ENCODE data around the gene RASA3. TPM values are rescaled to one million over a fixed set of nuclear protein-coding genes. Genes with fewer than 3 reads are reported as not detected.

The RASA3 gene
- total and polyA plus RNA-seq, 2 of the 4 experiments (the other 2 are of a cell fraction) = 21.0 to 31.4 TPM

DNA sequence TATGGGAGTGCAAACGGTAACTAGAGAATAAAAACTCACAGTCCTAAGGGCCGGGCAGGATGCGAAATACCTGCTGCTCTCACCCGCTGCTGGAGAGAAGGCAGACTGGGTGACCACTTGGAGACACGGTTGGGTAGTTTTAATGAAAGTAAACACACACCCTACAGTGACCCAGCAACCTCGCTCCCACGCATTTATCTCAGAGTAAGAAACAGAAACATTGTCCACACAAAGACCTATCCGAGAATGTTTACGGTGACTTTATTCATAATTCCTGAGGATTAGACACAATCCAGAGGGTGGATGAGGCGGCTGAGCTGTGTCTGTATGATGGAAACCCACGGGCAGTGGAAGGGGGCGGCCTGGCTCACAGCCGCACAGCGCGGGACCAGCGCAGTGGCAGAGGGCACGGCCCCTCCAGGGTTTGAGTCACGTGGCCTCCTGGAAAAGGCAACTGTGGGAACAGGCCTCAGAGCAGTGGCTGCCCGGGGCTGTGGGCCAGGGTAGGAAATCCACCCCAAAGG lies 85.0 kb downstream of the RASA3 start:
- H3K27ac ChIP-seq (ENCODE audit: insufficient read depth, low read length) = no peak overlapping the region
- CTCF ChIA-PET = no interaction called here
- peak; percentile 43 for DNase-seq

More for the DNA sequence above, 85.0 kb downstream of the RASA3 start:
- H2BK15ac ChIP-seq (ENCODE audit: low read depth, low read length) = no peak overlapping the region
- no peaks in the 10 kb centered on the region for H3K27me3 ChIP-seq (ENCODE audit: control insufficient read depth, insufficient read depth, low read length)
- no peak overlapping the region for H3K9ac ChIP-seq (ENCODE audit: low read depth, low read length)
- H4K20me1 ChIP-seq (ENCODE audit: insufficient read depth, low read length) = peaks cover 51% of the 10 kb centered on the region
- H4K8ac ChIP-seq (ENCODE audit: low read depth in 2 of 2, low read length in 2 of 2) = no peak overlapping the region
- H4K5ac ChIP-seq (ENCODE audit: low read depth, low read length) = no peak overlapping the region; the same call in 1 of the 2 replicates
- dilution Hi-C loops (cut with HindIII; ENCODE audit: low sequenced_read_pairs, unreplicated experiment) = no loop called here
- H2AK5ac ChIP-seq (ENCODE audit: low read depth, low read length) = peak overlapping the region; percentile 20; the same call in 1 of the 2 replicates
- 0 out of 2 replicates have a peak overlapping the region, but pooled peaks have one; percentile 31 for H3K23ac ChIP-seq (ENCODE audit: low read depth, low read length)
- TF ChIP-seq, protein P1, sequence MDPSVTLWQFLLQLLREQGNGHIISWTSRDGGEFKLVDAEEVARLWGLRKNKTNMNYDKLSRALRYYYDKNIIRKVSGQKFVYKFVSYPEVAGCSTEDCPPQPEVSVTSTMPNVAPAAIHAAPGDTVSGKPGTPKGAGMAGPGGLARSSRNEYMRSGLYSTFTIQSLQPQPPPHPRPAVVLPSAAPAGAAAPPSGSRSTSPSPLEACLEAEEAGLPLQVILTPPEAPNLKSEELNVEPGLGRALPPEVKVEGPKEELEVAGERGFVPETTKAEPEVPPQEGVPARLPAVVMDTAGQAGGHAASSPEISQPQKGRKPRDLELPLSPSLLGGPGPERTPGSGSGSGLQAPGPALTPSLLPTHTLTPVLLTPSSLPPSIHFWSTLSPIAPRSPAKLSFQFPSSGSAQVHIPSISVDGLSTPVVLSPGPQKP (IDR thresholded peaks at IDR 0.05; ENCODE audit: borderline replicate concordance, low read depth, low read length) = no peak
- no peak for TF ChIP-seq BHLHE40 (IDR thresholded peaks at IDR 0.05; ENCODE audit: low read depth, low read length)
- TF ChIP-seq RAD21 (IDR thresholded peaks at IDR 0.05; ENCODE audit: low read length) = no peak
- no peak for TF ChIP-seq MXI1 (IDR thresholded peaks at IDR 0.05; ENCODE audit: borderline replicate concordance, low read depth, low read length)
- TF ChIP-seq CEBPB (IDR thresholded peaks at IDR 0.05; ENCODE audit: low read depth, low read length) = no peak
- TF ChIP-seq, protein P2, sequence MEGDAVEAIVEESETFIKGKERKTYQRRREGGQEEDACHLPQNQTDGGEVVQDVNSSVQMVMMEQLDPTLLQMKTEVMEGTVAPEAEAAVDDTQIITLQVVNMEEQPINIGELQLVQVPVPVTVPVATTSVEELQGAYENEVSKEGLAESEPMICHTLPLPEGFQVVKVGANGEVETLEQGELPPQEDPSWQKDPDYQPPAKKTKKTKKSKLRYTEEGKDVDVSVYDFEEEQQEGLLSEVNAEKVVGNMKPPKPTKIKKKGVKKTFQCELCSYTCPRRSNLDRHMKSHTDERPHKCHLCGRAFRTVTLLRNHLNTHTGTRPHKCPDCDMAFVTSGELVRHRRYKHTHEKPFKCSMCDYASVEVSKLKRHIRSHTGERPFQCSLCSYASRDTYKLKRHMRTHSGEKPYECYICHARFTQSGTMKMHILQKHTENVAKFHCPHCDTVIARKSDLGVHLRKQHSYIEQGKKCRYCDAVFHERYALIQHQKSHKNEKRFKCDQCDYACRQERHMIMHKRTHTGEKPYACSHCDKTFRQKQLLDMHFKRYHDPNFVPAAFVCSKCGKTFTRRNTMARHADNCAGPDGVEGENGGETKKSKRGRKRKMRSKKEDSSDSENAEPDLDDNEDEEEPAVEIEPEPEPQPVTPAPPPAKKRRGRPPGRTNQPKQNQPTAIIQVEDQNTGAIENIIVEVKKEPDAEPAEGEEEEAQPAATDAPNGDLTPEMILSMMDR (conservative IDR thresholded peaks at IDR 0.05; ENCODE audit: low read depth, low read length) = no peak
- TF ChIP-seq MAFK (IDR thresholded peaks at IDR 0.05; ENCODE audit: low read depth, low read length) = no peak
- no peak for TF ChIP-seq FOS (IDR thresholded peaks at IDR 0.05; ENCODE audit: low read depth, low read length)
- TF ChIP-seq NFE2L2 (IDR thresholded peaks at IDR 0.05; ENCODE audit: low read depth, low read length) = no peak
- TF ChIP-seq CHD1 (IDR thresholded peaks at IDR 0.05; ENCODE audit: low read depth, low read length) = no peak
- TF ChIP-seq RFX5 (IDR thresholded peaks at IDR 0.05; ENCODE audit: low read depth, low read length) = no peak
- TF ChIP-seq RCOR1 (IDR thresholded peaks at IDR 0.05; ENCODE audit: insufficient replicate concordance, low read length) = no peak
- no peak for TF ChIP-seq SMC3 (IDR thresholded peaks at IDR 0.05; ENCODE audit: low read depth, low read length)
- no peak for TF ChIP-seq MAZ (IDR thresholded peaks at IDR 0.05; ENCODE audit: borderline replicate concordance, low read depth, low read length)
- no peak for TF ChIP-seq POLR2A (IDR thresholded peaks at IDR 0.05; ENCODE audit: low read depth, low read length)
- TF ChIP-seq, protein P3, sequence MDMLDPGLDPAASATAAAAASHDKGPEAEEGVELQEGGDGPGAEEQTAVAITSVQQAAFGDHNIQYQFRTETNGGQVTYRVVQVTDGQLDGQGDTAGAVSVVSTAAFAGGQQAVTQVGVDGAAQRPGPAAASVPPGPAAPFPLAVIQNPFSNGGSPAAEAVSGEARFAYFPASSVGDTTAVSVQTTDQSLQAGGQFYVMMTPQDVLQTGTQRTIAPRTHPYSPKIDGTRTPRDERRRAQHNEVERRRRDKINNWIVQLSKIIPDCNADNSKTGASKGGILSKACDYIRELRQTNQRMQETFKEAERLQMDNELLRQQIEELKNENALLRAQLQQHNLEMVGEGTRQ (IDR thresholded peaks at IDR 0.05; ENCODE audit: low read depth, low read length) = no peak
- H2AK9ac ChIP-seq (replicated peaks; ENCODE audit: low read depth, low read length, poor library complexity) = peak overlapping the region; percentile 29
- H4K91ac ChIP-seq (ENCODE audit: insufficient read depth, low read depth, low read length) = no peak overlapping the region
- H2BK5ac ChIP-seq (ENCODE audit: low read depth, low read length, poor library complexity, severe bottlenecking) = no peak overlapping the region
- WGBS, 2 experiments (ENCODE audit: extremely low coverage in 2 of 2, insufficient read length in 1 of 2) = 88% methylated on average over 9 of the region's 19 CpGs; no CpG with 5 or more reads in 1 of the 2 experiments
- H3K4me2 ChIP-seq (ENCODE audit: low read depth, low read length) = no peak overlapping the region
- no peak overlapping the region for H3K56ac ChIP-seq (ENCODE audit: extremely low read depth, insufficient read depth, low read length)
- peak overlapping the region; percentile 7; the same call in 1 of the 2 replicates for H3K4ac ChIP-seq (ENCODE audit: low read depth, low read length)
- no TSS peak for BruUV-seq (replicated peaks)
- no peak overlapping the region for H2BK120ac ChIP-seq (ENCODE audit: low read depth, low read length)
- no peak overlapping the region for H3K18ac ChIP-seq (ENCODE audit: low read depth, low read length)
- in situ Hi-C loops (cut with MboI; ENCODE audit: low sequenced_read_pairs) = no loop called here
- POLR2A ChIA-PET (ENCODE audit: unreplicated experiment) = no interaction called here
- H3K36me3 ChIP-seq (ENCODE audit: control insufficient read depth, insufficient read depth, low read length) = peaks cover 44% of the 10 kb centered on the region
- no peak overlapping the region for H3K4me3 ChIP-seq (ENCODE audit: insufficient read depth, low read depth, low read length)
- ATAC-seq (ENCODE audit: low read depth) = no peak
- peaks cover 16% of the 10 kb centered on the region for H3K9me1 ChIP-seq (ENCODE audit: insufficient read depth, low read length)
- H3K14ac ChIP-seq (replicated peaks; ENCODE audit: low read depth, low read length) = peak overlapping the region; percentile 28; the same call in 1 of the 2 replicates
- H2BK20ac ChIP-seq (ENCODE audit: low read depth, low read length) = no peak overlapping the region
- intact Hi-C loops (cut with micrococcal nuclease) = no loop called here
- peaks cover 17% of the 10 kb centered on the region for H3K4me1 ChIP-seq (ENCODE audit: control insufficient read depth, insufficient read depth, low read length)
- peaks cover 16 to 73% of the 10 kb centered on the region in 2 experiments for H3K79me1 ChIP-seq (ENCODE audit: low read depth in 1 of 2, low read length in 2 of 2)
- no peak overlapping the region for H2AFZ ChIP-seq (replicated peaks; ENCODE audit: low read length, poor library complexity)
- H3K9me3 ChIP-seq (ENCODE audit: control insufficient read depth, insufficient read depth, low read length) = no peaks in the 10 kb centered on the region

All from IMR-90 (cell line).